ENCODE data around the gene TP63. TPM values are rescaled to one million over a fixed set of nuclear protein-coding genes. Genes with fewer than 3 reads are reported as not detected.
"Not testable (repeated sequence)": the region's sequence is repeated elsewhere in the genome, so short reads cannot be mapped to it uniquely, and the experiment has no call there.

Gene TP63
- total RNA-seq, 1 donor = 0.43 TPM

GRCh38 chr3:189605717-189606116 lies 25.5 kb upstream of the TP63 start:
- DNase-seq (ENCODE audit: low read depth) = no peak
- H3K4me3 ChIP-seq (ENCODE audit: low read depth, low read length) = no peak overlapping the region
- no peak for TF ChIP-seq CTCF (IDR thresholded peaks at IDR 0.05; ENCODE audit: insufficient read depth, low read depth, low read length)

GRCh38 chr3:189606774-189607173 lies 24.4 kb upstream of the TP63 start:
- no peak overlapping the region for H3K4me3 ChIP-seq (ENCODE audit: low read depth, low read length)
- DNase-seq (ENCODE audit: low read depth) = no peak
- TF ChIP-seq CTCF (IDR thresholded peaks at IDR 0.05; ENCODE audit: insufficient read depth, low read depth, low read length) = no peak

GRCh38 chr3:189612641-189613040 lies 18.5 kb upstream of the TP63 start:
- not testable (repeated sequence) for DNase-seq (ENCODE audit: low read depth); H3K4me3 ChIP-seq (ENCODE audit: low read depth, low read length)

- TF ChIP-seq CTCF (IDR thresholded peaks at IDR 0.05; ENCODE audit: insufficient read depth, low read depth, low read length) = no peak
- no peak for DNase-seq (ENCODE audit: low read depth)
- no peak overlapping the region for H3K4me3 ChIP-seq (ENCODE audit: low read depth, low read length)
These were observed 18.1 kb upstream of the TP63 start for GRCh38 chr3:189613122-189613521.

GRCh38 chr3:189621948-189622603 lies 9.1 kb upstream of the TP63 start:
- no peak for TF ChIP-seq CTCF (IDR thresholded peaks at IDR 0.05; ENCODE audit: insufficient read depth, low read depth, low read length)
- DNase-seq (ENCODE audit: low read depth) = no peak
- no peak overlapping the region for H3K4me3 ChIP-seq (ENCODE audit: low read depth, low read length)

GRCh38 chr3:189622629-189623028 lies 8.6 kb upstream of the TP63 start:
- H3K4me3 ChIP-seq (ENCODE audit: low read depth, low read length) = no peak overlapping the region
- TF ChIP-seq CTCF (IDR thresholded peaks at IDR 0.05; ENCODE audit: insufficient read depth, low read depth, low read length) = no peak
- no peak for DNase-seq (ENCODE audit: low read depth)

GRCh38 chr3:189624130-189624529 lies 7.1 kb upstream of the TP63 start:
- TF ChIP-seq CTCF (IDR thresholded peaks at IDR 0.05; ENCODE audit: insufficient read depth, low read depth, low read length) = no peak
- H3K4me3 ChIP-seq (ENCODE audit: low read depth, low read length) = no peak overlapping the region
- DNase-seq (ENCODE audit: low read depth) = no peak

All from fibroblast of villous mesenchyme (primary cell).